Measurements from ENCODE around the gene AKAP12. TPM values are rescaled to one million over a fixed set of nuclear protein-coding genes. Genes with fewer than 3 reads are reported as not detected.

Gene AKAP12
- total RNA-seq, 2 experiments from 2014 or later = 0.78 to 1.1 TPM

DNA sequence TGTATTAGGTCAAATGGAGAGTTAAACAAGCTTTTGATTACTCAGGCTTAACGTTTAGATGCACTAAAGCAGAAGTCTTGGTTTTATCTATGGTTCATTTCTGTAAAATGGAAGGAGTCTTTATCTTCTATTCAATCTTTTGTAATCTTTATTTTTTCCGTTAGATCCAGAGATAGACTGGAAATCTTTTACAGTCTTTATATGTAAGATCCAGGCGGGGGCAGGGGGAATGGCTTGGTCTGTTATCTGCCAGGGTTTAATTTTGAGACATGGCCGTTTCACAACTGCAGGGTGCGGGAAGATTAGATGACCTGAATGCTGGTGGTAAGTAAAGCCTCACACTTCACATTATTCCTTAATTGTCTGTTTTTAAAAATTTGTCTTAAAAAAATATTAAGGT lies 3.7 kb downstream of the AKAP12 start:
- H3K27me3 Mint-ChIP-seq = peaks cover 67% of the 10 kb centered on the region
- H3K4me3 Mint-ChIP-seq = no peak overlapping the region
- no peak for DNase-seq
- H3K4me1 Mint-ChIP-seq = peaks cover 15% of the 10 kb centered on the region
- no peak overlapping the region for H3K27ac Mint-ChIP-seq
- ChIA-PET CTCF (no interaction called here), POLR2A (no interaction called here)
- no peaks in the 10 kb centered on the region for H3K36me3 Mint-ChIP-seq (ENCODE audit: low read depth)
- no peaks in the 10 kb centered on the region for H3K9me3 Mint-ChIP-seq

DNA sequence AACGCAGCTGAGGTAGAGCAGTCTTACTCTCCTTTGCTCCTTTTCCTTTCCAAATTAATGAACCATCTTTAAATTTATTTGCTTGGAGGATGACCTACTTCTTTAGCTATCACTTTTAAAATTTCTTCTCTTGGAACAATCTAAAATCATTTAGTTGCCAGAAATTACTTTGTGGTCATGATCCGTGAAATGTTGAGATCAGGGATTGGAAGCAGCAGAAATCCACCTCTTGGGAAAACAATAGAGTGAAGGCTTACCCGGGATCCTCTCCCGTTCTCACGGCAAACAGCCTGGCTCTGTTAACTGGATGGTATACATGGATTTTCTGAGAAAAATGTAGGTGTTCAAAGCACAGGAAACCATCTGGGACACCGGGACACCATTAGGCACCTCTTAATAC lies 7.7 kb downstream of the AKAP12 start:
- ChIA-PET POLR2A (no interaction called here), CTCF (no interaction called here)
- Mint-ChIP-seq H3K4me3 (no peak overlapping the region), H3K4me1 (no peaks in the 10 kb centered on the region), H3K9me3 (no peaks in the 10 kb centered on the region), H3K27ac (no peak overlapping the region), H3K27me3 (peaks cover 48% of the 10 kb centered on the region), H3K36me3 (ENCODE audit: low read depth) (no peaks in the 10 kb centered on the region)
- DNase-seq = no peak

DNA sequence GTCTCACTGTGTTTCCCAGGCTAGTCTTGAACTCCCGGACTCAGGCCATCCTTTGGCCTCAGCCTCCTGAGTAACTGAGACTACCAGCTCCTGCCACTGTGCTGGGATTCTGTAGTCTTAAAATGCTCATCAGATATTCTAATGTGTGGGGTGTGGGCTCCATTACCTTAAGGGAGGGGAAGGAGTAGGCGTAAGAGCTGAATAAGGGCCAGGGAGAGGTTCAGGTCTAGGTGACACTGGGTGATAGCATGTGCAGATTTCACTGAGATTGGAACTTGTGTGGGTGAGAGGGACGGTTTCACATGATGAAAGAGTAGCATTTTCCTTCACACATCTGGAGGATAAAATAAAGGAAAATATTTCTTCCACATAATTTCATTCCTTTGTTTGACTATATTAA lies 8.5 kb downstream of the AKAP12 start:
- Mint-ChIP-seq H3K4me3 (no peak overlapping the region), H3K27ac (no peak overlapping the region), H3K36me3 (ENCODE audit: low read depth) (no peaks in the 10 kb centered on the region), H3K4me1 (no peaks in the 10 kb centered on the region), H3K27me3 (peaks cover 44% of the 10 kb centered on the region), H3K9me3 (no peaks in the 10 kb centered on the region)
- ChIA-PET POLR2A (no interaction called here), CTCF (no interaction called here)
- DNase-seq = no peak

GRCh38 chr6:151252634-151253033 lies 12.9 kb downstream of the AKAP12 start:
- Mint-ChIP-seq H3K27me3 (peaks cover 37% of the 10 kb centered on the region), H3K9me3 (no peaks in the 10 kb centered on the region), H3K36me3 (ENCODE audit: low read depth) (no peaks in the 10 kb centered on the region), H3K4me1 (no peaks in the 10 kb centered on the region), H3K4me3 (no peak overlapping the region), H3K27ac (no peak overlapping the region)
- no peak for DNase-seq
- POLR2A ChIA-PET = no interaction called here
- CTCF ChIA-PET = no interaction called here

GRCh38 chr6:151254451-151255081 lies 14.8 kb downstream of the AKAP12 start:
- no peak overlapping the region for H3K4me3 Mint-ChIP-seq
- H3K36me3 Mint-ChIP-seq (ENCODE audit: low read depth) = no peaks in the 10 kb centered on the region
- no peaks in the 10 kb centered on the region for H3K9me3 Mint-ChIP-seq
- POLR2A ChIA-PET = no interaction called here
- CTCF ChIA-PET = no interaction called here
- no peaks in the 10 kb centered on the region for H3K4me1 Mint-ChIP-seq
- H3K27ac Mint-ChIP-seq = no peak overlapping the region
- peaks cover 31% of the 10 kb centered on the region for H3K27me3 Mint-ChIP-seq
- DNase-seq = no peak

- H3K4me1 Mint-ChIP-seq = no peaks in the 10 kb centered on the region
- no peaks in the 10 kb centered on the region for H3K9me3 Mint-ChIP-seq
- no peak overlapping the region for H3K4me3 Mint-ChIP-seq
- no peak for DNase-seq
- H3K27me3 Mint-ChIP-seq = peaks cover 29% of the 10 kb centered on the region
- H3K27ac Mint-ChIP-seq = no peak overlapping the region
- ChIA-PET POLR2A (no interaction called here), CTCF (no interaction called here)
- no peaks in the 10 kb centered on the region for H3K36me3 Mint-ChIP-seq (ENCODE audit: low read depth)
These were observed 16.0 kb downstream of the AKAP12 start for GRCh38 chr6:151255811-151256210.

- CTCF ChIA-PET = interaction anchor here (0.6 kb wide), 1 partner anchor 842 kb away, joined by 3 read pairs; no protein-coding TSS in a partner anchor
These were observed 18.2 kb downstream of the AKAP12 start for GRCh38 chr6:151257985-151258445.

GRCh38 chr6:151260205-151260604 lies 20.4 kb downstream of the AKAP12 start:
- peaks cover 19% of the 10 kb centered on the region for H3K27me3 Mint-ChIP-seq
- H3K36me3 Mint-ChIP-seq (ENCODE audit: low read depth) = no peaks in the 10 kb centered on the region
- no peak overlapping the region for H3K27ac Mint-ChIP-seq
- ChIA-PET POLR2A (no interaction called here), CTCF (no interaction called here)
- H3K4me3 Mint-ChIP-seq = no peak overlapping the region
- no peak for DNase-seq
- no peaks in the 10 kb centered on the region for H3K4me1 Mint-ChIP-seq
- no peaks in the 10 kb centered on the region for H3K9me3 Mint-ChIP-seq

More at GRCh38 chr6:151257985-151258445, 18.2 kb downstream of the AKAP12 start:
- POLR2A ChIA-PET = no interaction called here
- H3K4me1 Mint-ChIP-seq = no peaks in the 10 kb centered on the region
- no peaks in the 10 kb centered on the region for H3K9me3 Mint-ChIP-seq
- DNase-seq = no peak
- H3K27ac Mint-ChIP-seq = no peak overlapping the region
- H3K27me3 Mint-ChIP-seq = peaks cover 21% of the 10 kb centered on the region
- no peak overlapping the region for H3K4me3 Mint-ChIP-seq
- H3K36me3 Mint-ChIP-seq (ENCODE audit: low read depth) = no peaks in the 10 kb centered on the region

DNA sequence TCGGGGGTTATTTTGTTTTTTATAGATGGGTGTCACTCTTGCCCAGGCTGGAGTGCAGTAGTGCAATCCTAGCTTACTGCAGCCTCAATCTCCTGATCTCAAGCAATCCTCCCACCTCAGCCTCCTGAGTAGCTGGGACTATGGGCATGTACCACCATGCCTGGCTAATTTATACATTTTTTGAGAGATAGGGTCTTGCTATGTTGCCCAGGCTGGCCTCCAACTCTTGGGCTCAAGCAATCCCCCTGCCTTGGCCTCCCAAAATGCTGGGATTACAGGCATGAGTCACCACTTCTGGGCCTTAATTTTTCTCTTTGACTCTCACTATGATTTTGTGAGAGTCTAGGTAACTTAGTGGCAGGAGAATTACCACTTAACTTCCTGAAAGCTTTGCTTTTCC lies 23.3 kb downstream of the AKAP12 start:
- Mint-ChIP-seq H3K4me3 (no peak overlapping the region), H3K4me1 (no peaks in the 10 kb centered on the region), H3K9me3 (no peaks in the 10 kb centered on the region), H3K27ac (no peak overlapping the region), H3K36me3 (ENCODE audit: low read depth) (no peaks in the 10 kb centered on the region), H3K27me3 (peaks cover 34% of the 10 kb centered on the region)
- ChIA-PET CTCF (no interaction called here), POLR2A (no interaction called here)
- no peak for DNase-seq

DNA sequence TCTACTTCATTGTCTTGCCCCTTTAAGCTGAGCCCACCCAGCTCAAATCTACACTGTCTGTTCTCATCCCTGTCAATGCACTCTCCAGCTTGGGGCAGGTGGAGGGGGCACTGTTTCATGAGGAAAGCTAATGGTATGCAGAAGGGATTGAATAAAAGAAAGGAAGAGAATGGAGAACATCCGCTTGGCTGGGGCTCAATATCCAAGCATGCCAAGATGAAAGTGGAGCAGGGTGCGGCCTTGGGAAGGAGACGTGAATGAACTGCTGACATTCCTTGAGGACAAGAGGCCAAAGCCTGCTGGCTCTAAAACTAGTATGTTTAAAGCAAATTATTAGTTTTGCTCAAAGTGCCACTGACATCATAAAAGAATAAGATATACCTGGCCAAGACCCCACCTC lies 24.2 kb downstream of the AKAP12 start:
- Mint-ChIP-seq H3K9me3 (no peaks in the 10 kb centered on the region), H3K4me1 (no peaks in the 10 kb centered on the region), H3K4me3 (no peak overlapping the region), H3K36me3 (ENCODE audit: low read depth) (no peaks in the 10 kb centered on the region), H3K27me3 (peaks cover 31% of the 10 kb centered on the region), H3K27ac (no peak overlapping the region)
- POLR2A ChIA-PET = no interaction called here
- no peak for DNase-seq
- CTCF ChIA-PET = no interaction called here

GRCh38 chr6:151265282-151265681 lies 25.5 kb downstream of the AKAP12 start:
- Mint-ChIP-seq H3K27me3 (peaks cover 35% of the 10 kb centered on the region), H3K27ac (no peak overlapping the region), H3K36me3 (ENCODE audit: low read depth) (no peaks in the 10 kb centered on the region), H3K9me3 (no peaks in the 10 kb centered on the region), H3K4me3 (no peak overlapping the region), H3K4me1 (no peaks in the 10 kb centered on the region)
- no peak for DNase-seq
- ChIA-PET POLR2A (no interaction called here), CTCF (interaction anchor here (0.6 to 0.7 kb wide), 2 partner anchors 38 to 571 kb away, joined by 3 read pairs; no protein-coding TSS in a partner anchor)

GRCh38 chr6:151269321-151269995 lies 29.7 kb downstream of the AKAP12 start:
- H3K9me3 Mint-ChIP-seq = no peaks in the 10 kb centered on the region
- POLR2A ChIA-PET = no interaction called here
- no peaks in the 10 kb centered on the region for H3K4me1 Mint-ChIP-seq
- no peak for DNase-seq
- CTCF ChIA-PET = no interaction called here
- peaks cover 37% of the 10 kb centered on the region for H3K27me3 Mint-ChIP-seq
- no peak overlapping the region for H3K27ac Mint-ChIP-seq
- H3K36me3 Mint-ChIP-seq (ENCODE audit: low read depth) = no peaks in the 10 kb centered on the region
- H3K4me3 Mint-ChIP-seq = no peak overlapping the region

GRCh38 chr6:151275121-151275520 lies 35.4 kb downstream of the AKAP12 start:
- CTCF ChIA-PET = no interaction called here
- no peak for DNase-seq
- POLR2A ChIA-PET = no interaction called here

DNA sequence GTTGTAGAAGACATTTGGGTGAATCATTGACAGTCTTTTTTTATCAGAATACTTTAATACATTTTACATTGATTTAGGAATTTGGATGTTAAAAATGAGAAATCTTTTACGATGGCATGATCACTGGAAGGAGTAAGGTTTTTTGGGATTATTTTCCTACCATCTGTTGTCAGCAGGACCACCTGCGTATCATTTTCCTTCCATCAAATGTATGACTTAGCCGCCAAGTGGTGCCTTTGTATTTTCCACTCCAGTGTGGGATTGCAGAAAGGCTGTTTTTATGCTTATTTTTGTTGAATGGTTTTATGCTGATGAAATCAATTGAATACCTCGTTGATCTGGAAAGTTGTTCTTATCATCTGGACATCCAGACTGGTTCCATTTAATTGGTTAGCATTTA lies 35.8 kb downstream of the AKAP12 start:
- no peaks in the 10 kb centered on the region for H3K9me3 Mint-ChIP-seq
- no peak overlapping the region for H3K27ac Mint-ChIP-seq
- no peak for DNase-seq
- ChIA-PET POLR2A (no interaction called here), CTCF (interaction anchor here (1.0 kb wide), 1 partner anchor 49 kb away, joined by 4 read pairs; no protein-coding TSS in a partner anchor)
- no peaks in the 10 kb centered on the region for H3K36me3 Mint-ChIP-seq (ENCODE audit: low read depth)
- no peak overlapping the region for H3K4me3 Mint-ChIP-seq
- peaks cover 47% of the 10 kb centered on the region for H3K27me3 Mint-ChIP-seq
- no peaks in the 10 kb centered on the region for H3K4me1 Mint-ChIP-seq

More at GRCh38 chr6:151275121-151275520, 35.4 kb downstream of the AKAP12 start:
- peaks cover 47% of the 10 kb centered on the region for H3K27me3 Mint-ChIP-seq
- no peak overlapping the region for H3K4me3 Mint-ChIP-seq
- H3K9me3 Mint-ChIP-seq = no peaks in the 10 kb centered on the region
- H3K36me3 Mint-ChIP-seq (ENCODE audit: low read depth) = no peaks in the 10 kb centered on the region
- H3K27ac Mint-ChIP-seq = no peak overlapping the region
- no peaks in the 10 kb centered on the region for H3K4me1 Mint-ChIP-seq
